ENCODE measurements around the gene TM7SF3.
A peak's percentile ranks its signal among the peaks of the same experiment; 100 is the strongest.

TM7SF3 gene

GRCh38 chr12:27014859-27015729 lies 910 bp upstream of the TM7SF3 start:
- DNase-seq = no peak

- DNase-seq = peak in 6 of 56 donors; percentile 17 to 68 (median 42)
Observed at GRCh38 chr12:27013611-27014084, 536 bp downstream of the TM7SF3 start.

- DNase-seq = no peak
Observed at GRCh38 chr12:27012982-27013255, 1.3 kb downstream of the TM7SF3 start.

GRCh38 chr12:27012239-27012981 lies 1.8 kb downstream of the TM7SF3 start:
- DNase-seq = no peak

- no peak for DNase-seq
Observed at GRCh38 chr12:27009881-27010301, 4.3 kb downstream of the TM7SF3 start.

- DNase-seq = no peak
Observed at GRCh38 chr12:27008081-27008480, 6.1 kb downstream of the TM7SF3 start.

- no peak for DNase-seq
Observed at GRCh38 chr12:27006797-27007467, 7.3 kb downstream of the TM7SF3 start.

GRCh38 chr12:27005495-27005894 lies 8.7 kb downstream of the TM7SF3 start:
- DNase-seq = no peak

- peak in 2 of 56 donors; percentile 10 to 11 for DNase-seq
Observed at GRCh38 chr12:27003421-27004381, 10.5 kb downstream of the TM7SF3 start.

GRCh38 chr12:27002141-27002540 lies 12.0 kb downstream of the TM7SF3 start:
- DNase-seq = no peak

- DNase-seq = no peak
Observed at GRCh38 chr12:27001663-27002062, 12.5 kb downstream of the TM7SF3 start.

- no peak for DNase-seq
Observed at GRCh38 chr12:27000961-27001360, 13.2 kb downstream of the TM7SF3 start.

GRCh38 chr12:26997003-26997402 lies 17.2 kb downstream of the TM7SF3 start:
- no peak for DNase-seq

- DNase-seq = no peak
Observed at GRCh38 chr12:26995706-26996105, 18.5 kb downstream of the TM7SF3 start.

- DNase-seq = no peak
Observed at GRCh38 chr12:26994109-26994508, 20.1 kb downstream of the TM7SF3 start.

GRCh38 chr12:26991826-26992225 lies 22.4 kb downstream of the TM7SF3 start:
- no peak for DNase-seq

GRCh38 chr12:26989873-26990272 lies 24.3 kb downstream of the TM7SF3 start:
- DNase-seq = no peak

- no peak for DNase-seq
Observed at GRCh38 chr12:26988703-26989102, 25.5 kb downstream of the TM7SF3 start.

- no peak for DNase-seq
Observed at GRCh38 chr12:26987634-26988424, 26.4 kb downstream of the TM7SF3 start.

GRCh38 chr12:26982866-26983265 lies 31.3 kb downstream of the TM7SF3 start:
- DNase-seq = no peak
